Parathyroid adenoma (tissue), 2 donors: Measurements from ENCODE around the gene MYH14.
"Not testable (repeated sequence)": the region's sequence is repeated elsewhere in the genome, so short reads cannot be mapped to it uniquely, and the experiment has no call there.

Experiments used
- H2AFZ ChIP-seq: fragments of 300-600 bp; sonication (generic); one replicate; pipeline ENCODE4 v1.7.0; 2017; ENCODE audit warnings: antibody characterized with exemption, mild to moderate bottlenecking
- H3K27ac ChIP-seq: fragments of 300-600 bp; sonication (generic); one replicate; pipeline ENCODE4 v1.7.0; 2017
- H3K27me3 ChIP-seq: fragments of 300-600 bp; sonication (generic); one replicate; pipeline ENCODE4 v1.7.0; 2017; ENCODE audit warnings: low read length; ENCODE audit not compliant: control insufficient read depth, insufficient read depth
- H3K36me3 ChIP-seq: fragments of 300-600 bp; sonication (generic); one replicate; pipeline ENCODE4 v1.7.0; 2017; ENCODE audit warnings: low read length; ENCODE audit not compliant: control insufficient read depth, insufficient read depth
- H3K4me1 ChIP-seq: fragments of 300-600 bp; sonication (generic); one replicate; pipeline ENCODE4 v1.7.0; 2017; ENCODE audit warnings: control low read depth
- H3K4me2 ChIP-seq: fragments of 300-600 bp; sonication (generic); one replicate; pipeline ENCODE4 v1.7.0; 2017; ENCODE audit warnings: low read length
- H3K4me3 ChIP-seq: fragments of 300-600 bp; sonication (generic); one replicate; pipeline ENCODE4 v1.7.0; 2017; ENCODE audit warnings: low read depth, low read length
- H3K79me2 ChIP-seq: fragments of 300-600 bp; sonication (generic); one replicate; pipeline ENCODE4 v1.7.0; 2017; ENCODE audit warnings: control low read depth
- H3K9ac ChIP-seq: fragments of 300-600 bp; sonication (generic); one replicate; pipeline ENCODE4 v1.7.0; 2017; ENCODE audit warnings: mild to moderate bottlenecking
- H3K9me3 ChIP-seq: fragments of 300-600 bp; sonication (generic); one replicate; pipeline ENCODE4 v1.7.0; 2017; ENCODE audit warnings: low read length; ENCODE audit not compliant: control insufficient read depth
- CTCF ChIP-seq: fragments of 300-600 bp; sonication (generic); IDR thresholded peaks from one replicate; pipeline ENCODE4 v1.7.0; 2017; ENCODE audit warnings: antibody characterized with exemption, mild to moderate bottlenecking
- donor health status: primary hyperparathyroidism.

Gene MYH14

GRCh38 chr19:50232600-50232999, 29.2 kb downstream of the MYH14 start:
- Histone ChIP-seq H3K79me2 (no peaks in the 10 kb centered on the region), H3K36me3 (no peaks in the 10 kb centered on the region), H3K27ac (no peak overlapping the region), H3K4me2 (no peak overlapping the region), H2AFZ (no peak overlapping the region), H3K9me3 (no peaks in the 10 kb centered on the region), H3K27me3 (no peaks in the 10 kb centered on the region), H3K9ac (no peak overlapping the region), H3K4me1 (no peaks in the 10 kb centered on the region), H3K4me3 (no peak overlapping the region)
- no peak for TF ChIP-seq CTCF

- H3K4me3 ChIP-seq, result no peak overlapping the region
- H3K36me3 ChIP-seq, result no peaks in the 10 kb centered on the region
- no peak overlapping the region for H2AFZ ChIP-seq
- no peak for TF ChIP-seq CTCF
- no peaks in the 10 kb centered on the region for H3K9me3 ChIP-seq
- no peak overlapping the region for H3K27ac ChIP-seq
- no peaks in the 10 kb centered on the region for H3K27me3 ChIP-seq
- H3K4me1 ChIP-seq, result no peaks in the 10 kb centered on the region
- H3K4me2 ChIP-seq, result no peak overlapping the region
- no peaks in the 10 kb centered on the region for H3K79me2 ChIP-seq
- H3K9ac ChIP-seq, result no peak overlapping the region
Observed at GRCh38 chr19:50233308-50233910, 30.0 kb downstream of the MYH14 start.

- not testable (repeated sequence) for H3K9ac ChIP-seq, H3K27ac ChIP-seq, H3K9me3 ChIP-seq, H3K79me2 ChIP-seq, H2AFZ ChIP-seq, H3K36me3 ChIP-seq, H3K27me3 ChIP-seq, H3K4me3 ChIP-seq, H3K4me2 ChIP-seq, H3K4me1 ChIP-seq
Observed at GRCh38 chr19:50237493-50237892, 34.1 kb downstream of the MYH14 start.

- Histone ChIP-seq H3K4me2 (no peak overlapping the region), H3K4me1 (no peaks in the 10 kb centered on the region), H3K27me3 (no peaks in the 10 kb centered on the region), H3K36me3 (no peaks in the 10 kb centered on the region), H3K9me3 (no peaks in the 10 kb centered on the region), H3K27ac (no peak overlapping the region), H2AFZ (no peak overlapping the region), H3K79me2 (no peaks in the 10 kb centered on the region), H3K4me3 (no peak overlapping the region), H3K9ac (no peak overlapping the region)
- no peak for TF ChIP-seq CTCF
Observed at GRCh38 chr19:50238043-50238442, 34.6 kb downstream of the MYH14 start.

GRCh38 chr19:50239921-50240590, 36.6 kb downstream of the MYH14 start:
- H2AFZ ChIP-seq, result no peak overlapping the region
- no peaks in the 10 kb centered on the region for H3K9me3 ChIP-seq
- no peaks in the 10 kb centered on the region for H3K36me3 ChIP-seq
- H3K4me1 ChIP-seq, result no peaks in the 10 kb centered on the region
- no peak overlapping the region for H3K4me3 ChIP-seq
- no peaks in the 10 kb centered on the region for H3K79me2 ChIP-seq
- no peak for TF ChIP-seq CTCF
- H3K9ac ChIP-seq, result no peak overlapping the region
- no peak overlapping the region for H3K4me2 ChIP-seq
- H3K27me3 ChIP-seq, result no peaks in the 10 kb centered on the region
- no peak overlapping the region for H3K27ac ChIP-seq
